Testis (tissue), 3 donors: Measurements from ENCODE around the gene RGSL1. TPM values are rescaled to one million over a fixed set of nuclear protein-coding genes. Genes with fewer than 3 reads are reported as not detected.

Source experiments
- DNase-seq: peaks from one replicate; pipeline ENCODE4 v3.0.0-alpha.2; 2019
- H3K27ac ChIP-seq, 2 donors: fragments of 200-600 bp; sonication (generic); one replicate each; pipeline ENCODE4 v1.5.1; 2019
- H3K27me3 ChIP-seq: fragments of 200-600 bp; sonication (generic); one replicate; pipeline ENCODE4 v1.5.1; 2019
- H3K36me3 ChIP-seq: fragments of 200-600 bp; sonication (generic); one replicate; pipeline ENCODE4 v1.5.1; 2017; ENCODE audit warnings: low read depth; ENCODE audit errors: missing control alignments
- H3K4me1 ChIP-seq: fragments of 200-600 bp; sonication (generic); one replicate; pipeline ENCODE4 v1.5.1; 2019
- H3K4me3 ChIP-seq, 2 donors: fragments of 200-600 bp; sonication (generic); one replicate each; pipeline ENCODE4 v1.5.1; 2017 to 2019
- H3K9me3 ChIP-seq: fragments of 200-600 bp; sonication (generic); one replicate; pipeline ENCODE4 v1.5.1; 2017
- CTCF ChIP-seq, 3 experiments: fragments of 450-650 bp in 2 of 3; fragments of 200-600 bp in 1 of 3; sonication (generic) in 1 of 3; IDR thresholded peaks; one replicate each; pipeline ENCODE4 v1.5.1; 2016 to 2019; ENCODE audit warnings: antibody characterized with exemption in 3 of 3, mild to moderate bottlenecking in 2 of 3, moderate library complexity in 1 of 3
- POLR2A ChIP-seq: fragments of 450-650 bp; IDR thresholded peaks from one replicate; pipeline ENCODE4 v1.6.1; 2017; ENCODE audit warnings: antibody characterized with exemption, mild to moderate bottlenecking, moderate library complexity
- WGBS, 2 donors: methylation state at CpG; one replicate each; pipeline ENCODE4 v1.1.5; 2018; 5-methylcytosine and 5-hydroxymethylcytosine counted together
- intact Hi-C: fragments of 100-400 bp; cut with DNase I; formaldehyde crosslinking; loops from one replicate; pipeline ENCODE4 v1.15.1; 2023; ENCODE audit warnings: low total_unique reads
- polyA plus RNA-seq: library from polyadenylated mRNA; stranded (reverse); fragments of 350-450 nt; fragmentation: Illumina TruSeq; extraction: RNeasy Lipid Tissue Mini Kit (QIAGEN cat#74804); gene quantifications from one replicate; pipeline ENCODE4 v1.2.3, GENCODE V29; 2014; ENCODE audit warnings: low read depth, low replicate concordance; ENCODE audit not compliant: insufficient read depth
- total RNA-seq, 2 donors: library from RNA; depleted of rRNA; stranded (reverse); fragments of >200 nt; gene quantifications; one replicate each; pipeline ENCODE4 v1.2.3, GENCODE V29; 2016

The RGSL1 gene
- total and polyA plus RNA-seq, 3 donors from 2014 or later, result 12.6 to 37.1 (median 25.9) TPM

DNA sequence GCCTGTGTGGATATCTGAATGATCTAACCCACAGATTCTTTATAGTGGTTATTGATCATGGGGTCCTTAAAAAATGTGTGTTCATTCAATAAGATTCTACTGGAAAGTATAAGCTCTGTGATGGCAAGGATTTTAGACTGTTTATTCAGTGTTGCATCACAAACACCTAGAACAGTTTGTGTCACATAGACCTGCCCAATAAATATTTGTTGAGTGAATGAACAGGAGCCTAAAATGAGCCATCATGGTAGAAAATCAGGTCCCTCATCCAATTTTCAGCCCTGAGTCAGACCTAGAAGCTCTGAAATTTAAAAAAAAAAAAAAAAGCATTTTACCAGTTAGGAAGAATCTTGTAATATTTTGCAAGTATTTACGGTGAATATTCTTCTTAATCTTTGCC lies 2.3 kb upstream of the RGSL1 start:
- 87 to 98% methylated on average over 1 of the region's 1 CpG for WGBS, 2 donors
- H3K27ac ChIP-seq, result no peak overlapping the region
- intact Hi-C loops, result no loop called here
- DNase-seq, result no peak
- no peaks in the 10 kb centered on the region for H3K27me3 ChIP-seq
- H3K36me3 ChIP-seq, result no peaks in the 10 kb centered on the region
- H3K4me1 ChIP-seq, result no peaks in the 10 kb centered on the region
- H3K9me3 ChIP-seq, result no peaks in the 10 kb centered on the region
- TF ChIP-seq CTCF (IDR thresholded peaks at IDR 0.05), result no peak
- TF ChIP-seq POLR2A, result no peak
- H3K4me3 ChIP-seq, result no peak overlapping the region

DNA sequence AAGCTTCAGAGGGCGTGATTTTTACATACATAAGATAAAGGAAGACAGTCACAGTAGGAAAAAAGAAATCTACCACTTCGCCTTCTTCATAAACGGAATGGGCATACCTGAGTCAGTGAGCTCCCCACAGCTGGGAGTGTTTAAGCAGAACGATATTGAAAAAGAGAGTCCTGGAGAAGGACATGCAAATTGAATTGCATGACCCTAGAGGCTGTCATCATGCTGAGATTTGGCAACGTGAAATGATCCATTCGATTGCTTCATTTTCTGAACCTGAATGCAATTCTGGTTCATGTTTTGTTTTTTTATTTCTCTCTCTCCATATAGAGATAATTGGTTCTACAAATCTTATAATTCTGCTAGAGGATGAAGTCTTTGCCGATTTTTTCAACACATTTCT lies 3.7 kb downstream of the RGSL1 start:
- Histone ChIP-seq H3K9me3 (no peaks in the 10 kb centered on the region), H3K4me3 (no peak overlapping the region), H3K4me1 (no peaks in the 10 kb centered on the region), H3K27ac (no peak overlapping the region), H3K36me3 (no peaks in the 10 kb centered on the region), H3K27me3 (no peaks in the 10 kb centered on the region)
- intact Hi-C loops, result no loop called here
- 84 to 85% methylated on average over 7 of the region's 7 CpGs for WGBS, 2 donors
- TF ChIP-seq CTCF (IDR thresholded peaks at IDR 0.05) (no peak), POLR2A (no peak)
- DNase-seq, result no peak

GRCh38 chr1:182457844-182458243 lies 7.9 kb downstream of the RGSL1 start:
- Histone ChIP-seq H3K4me1 (no peaks in the 10 kb centered on the region), H3K27me3 (no peaks in the 10 kb centered on the region), H3K4me3 (no peak overlapping the region), H3K27ac (no peak overlapping the region), H3K9me3 (no peaks in the 10 kb centered on the region), H3K36me3 (no peaks in the 10 kb centered on the region)
- no peak for DNase-seq
- intact Hi-C loops, result no loop called here
- TF ChIP-seq CTCF (IDR thresholded peaks at IDR 0.05), result no peak
- WGBS, 2 donors, result 83% methylated on average over 3 of the region's 3 CpGs

- intact Hi-C loops, result no loop called here
- 78 to 88% methylated on average over 3 of the region's 3 CpGs for WGBS, 2 donors
- no peak overlapping the region for H3K4me3 ChIP-seq
- TF ChIP-seq POLR2A (no peak), CTCF (IDR thresholded peaks at IDR 0.05) (no peak)
- no peaks in the 10 kb centered on the region for H3K4me1 ChIP-seq
- H3K27ac ChIP-seq, result no peak overlapping the region
- H3K9me3 ChIP-seq, result no peaks in the 10 kb centered on the region
- no peaks in the 10 kb centered on the region for H3K36me3 ChIP-seq
- DNase-seq, result no peak
- H3K27me3 ChIP-seq, result no peaks in the 10 kb centered on the region
Observed at GRCh38 chr1:182459949-182460348, 10.0 kb downstream of the RGSL1 start.

DNA sequence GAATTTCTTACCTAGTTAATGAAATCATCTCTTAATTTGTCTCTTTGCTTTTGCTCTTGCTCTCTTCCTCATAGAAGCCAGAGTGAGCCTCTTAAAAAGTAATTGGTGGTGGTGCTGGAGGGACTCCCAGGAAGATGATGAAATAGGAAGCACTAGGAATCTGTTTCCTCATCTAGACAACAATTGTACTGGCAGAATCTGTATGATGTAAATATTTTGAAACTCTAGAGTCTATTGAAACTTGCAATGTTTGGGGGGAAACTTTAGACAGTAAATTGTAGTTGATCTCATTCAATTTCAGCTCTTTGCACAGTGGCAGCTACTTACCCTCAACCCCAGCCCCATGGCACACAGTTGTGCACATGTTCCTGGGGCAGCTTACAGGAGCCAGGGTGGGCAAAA lies 10.6 kb downstream of the RGSL1 start:
- intact Hi-C loops, result no loop called here
- no peak overlapping the region for H3K4me3 ChIP-seq
- no peaks in the 10 kb centered on the region for H3K9me3 ChIP-seq
- H3K27me3 ChIP-seq, result no peaks in the 10 kb centered on the region
- H3K36me3 ChIP-seq, result no peaks in the 10 kb centered on the region
- no peak for DNase-seq
- no peaks in the 10 kb centered on the region for H3K4me1 ChIP-seq
- H3K27ac ChIP-seq, result no peak overlapping the region
- TF ChIP-seq CTCF (IDR thresholded peaks at IDR 0.05) (no peak), POLR2A (no peak)
